NCI-H774 (cell line): ENCODE results near the gene SCYGR8.
A peak's percentile ranks its signal among the peaks of the same experiment; 100 is the strongest.
"Not testable (repeated sequence)": the region's sequence is repeated elsewhere in the genome, so short reads cannot be mapped to it uniquely, and the experiment has no call there.

ENCODE experiments used
- DNase-seq: peaks from one replicate; lab custom pipeline; 2025; lab: John Stamatoyannopoulos, UW

Gene SCYGR8, protein sequence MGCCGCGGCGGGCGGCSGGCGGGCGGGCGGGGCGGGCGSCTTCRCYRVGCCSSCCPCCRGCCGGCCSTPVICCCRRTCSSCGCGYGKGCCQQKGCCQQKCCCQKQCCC

DNA sequence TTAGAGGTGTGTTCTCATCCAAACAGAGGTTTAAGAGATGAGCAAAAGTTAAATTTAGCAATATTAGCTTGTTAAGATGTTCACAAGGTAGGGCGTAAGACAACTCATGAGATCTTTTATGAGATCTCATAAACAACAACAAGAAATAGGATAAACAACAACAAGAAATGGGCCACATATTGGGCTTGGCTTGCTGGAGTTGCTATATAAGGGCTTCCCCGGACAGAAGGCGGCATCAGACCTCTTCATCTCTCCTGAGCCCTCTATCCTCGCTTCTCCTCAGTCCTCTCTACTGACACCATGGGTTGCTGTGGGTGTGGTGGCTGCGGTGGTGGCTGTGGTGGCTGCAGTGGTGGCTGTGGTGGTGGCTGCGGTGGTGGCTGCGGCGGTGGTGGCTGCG, at the start of gene SCYGR8:
Gene SCYGR8 (plus strand): TSS at position 301 of the 400 bp plus-strand sequence. CDS start 0 bp downstream, at position 301.
- DNase-seq, result no peak

DNA sequence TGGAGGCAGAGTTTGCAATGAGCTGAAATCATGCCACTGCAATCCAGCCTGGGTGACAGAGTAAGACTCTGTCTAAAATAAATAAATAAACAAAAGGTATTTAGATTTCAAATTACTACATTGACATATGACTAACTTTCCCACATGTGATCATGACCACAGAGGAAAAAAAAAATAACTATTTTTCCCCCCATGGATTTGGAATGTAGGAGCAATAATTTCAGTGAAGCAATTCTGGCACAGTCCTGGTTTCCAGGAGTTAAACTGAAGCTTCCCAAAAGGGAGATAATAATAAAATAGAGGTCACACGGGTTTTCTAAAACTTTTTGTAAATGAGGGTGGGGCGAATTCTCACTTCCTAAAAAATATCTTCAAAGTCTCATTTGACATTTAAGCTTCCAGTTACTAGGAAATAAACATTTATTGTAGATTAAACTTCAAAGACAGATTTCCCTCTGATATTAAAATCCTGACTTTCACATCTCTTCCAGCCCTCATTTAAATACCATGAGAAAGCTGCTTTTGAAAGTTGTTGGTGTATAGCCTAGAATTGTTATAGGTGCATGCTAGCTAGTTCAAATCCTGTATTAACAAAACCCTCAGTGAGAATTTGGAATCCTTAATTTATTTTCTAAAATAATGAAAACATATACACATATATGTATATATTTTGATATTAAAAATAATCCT, 48.6 kb upstream of the SCYGR8 start:
- no peak for DNase-seq

DNA sequence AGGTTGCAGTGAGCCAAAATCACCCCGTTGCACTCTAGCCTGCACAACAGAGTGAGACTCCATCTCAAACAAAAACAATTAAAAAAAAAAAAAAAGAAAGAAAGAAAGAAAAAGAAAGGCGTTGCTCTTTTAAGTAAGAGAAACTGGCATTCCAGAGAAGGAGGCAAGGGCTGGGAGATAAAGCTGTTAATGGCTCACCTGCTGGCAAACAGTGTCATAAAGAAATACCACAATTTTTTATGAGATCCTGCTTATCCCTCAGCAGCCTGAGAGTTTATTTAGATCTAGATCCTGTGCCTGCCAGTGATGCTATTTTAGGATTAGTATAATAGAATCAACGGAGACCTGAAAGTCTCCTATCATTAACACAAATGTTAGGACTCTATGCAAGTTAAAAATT, 44.1 kb upstream of the SCYGR8 start:
- no peak for DNase-seq

DNA sequence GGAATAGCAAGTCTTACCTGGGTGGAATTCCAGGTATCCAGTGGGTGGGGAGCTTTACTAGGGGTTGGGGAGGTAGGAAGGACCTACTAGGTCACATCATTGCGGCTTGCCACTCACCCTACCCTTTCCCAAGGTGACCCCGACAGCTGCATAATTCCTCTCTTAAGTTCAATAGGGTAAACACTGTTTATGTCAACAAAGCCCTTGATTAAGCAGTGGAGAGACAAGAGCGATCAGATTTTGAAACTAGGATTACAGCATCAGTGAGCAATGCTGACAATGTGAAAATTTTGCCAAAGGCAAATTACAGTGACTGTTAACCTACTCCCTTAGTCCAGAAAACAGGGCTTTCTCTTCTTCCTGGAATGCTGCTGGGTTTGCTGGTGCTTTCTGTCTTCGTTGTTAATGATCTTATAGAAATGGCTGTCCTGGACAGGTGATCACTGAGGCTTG, 42.4 kb upstream of the SCYGR8 start:
- peak; percentile 13 for DNase-seq

DNA sequence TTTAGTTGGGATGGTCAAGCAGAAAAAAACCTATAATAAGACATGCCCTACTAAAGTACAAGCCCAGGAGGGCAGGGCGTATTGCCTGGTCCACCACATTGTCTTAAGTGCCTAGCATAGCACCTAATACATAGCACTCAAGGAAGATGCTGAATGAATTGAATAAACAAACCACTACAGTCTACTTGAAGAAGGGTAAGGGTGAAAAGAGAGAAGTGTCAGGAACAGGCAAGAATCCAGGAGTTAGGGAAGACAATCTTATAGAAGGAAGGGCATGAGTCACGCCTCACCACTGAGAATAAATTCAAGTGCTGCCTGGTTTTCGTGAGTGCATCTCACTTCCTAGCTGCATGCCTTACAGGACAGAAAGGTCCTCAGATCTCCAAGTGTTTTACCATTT, 41.7 kb upstream of the SCYGR8 start:
- DNase-seq, result no peak

DNA sequence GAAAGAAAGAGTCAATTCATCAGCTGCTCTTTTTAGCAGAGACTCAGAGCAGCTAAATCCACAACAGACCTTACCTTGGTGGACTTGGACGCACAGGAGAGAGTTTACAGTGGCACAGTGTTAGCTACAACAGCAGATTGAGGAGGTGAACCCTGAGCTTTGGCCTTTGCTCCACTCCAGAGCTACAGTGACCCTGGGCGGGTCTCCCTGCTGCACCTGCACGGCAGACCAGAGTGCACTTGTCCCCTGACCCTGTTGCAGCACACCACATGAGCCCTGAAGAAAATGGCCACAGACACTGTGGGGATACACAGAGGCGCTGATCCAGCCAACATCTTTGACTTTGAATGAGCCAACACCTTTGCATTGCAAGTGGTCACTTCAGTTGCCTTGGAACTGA, 38.8 kb upstream of the SCYGR8 start:
- no peak for DNase-seq

- DNase-seq, result no peak
Observed at GRCh38 chr2:227707390-227707789, 38.3 kb upstream of the SCYGR8 start.

DNA sequence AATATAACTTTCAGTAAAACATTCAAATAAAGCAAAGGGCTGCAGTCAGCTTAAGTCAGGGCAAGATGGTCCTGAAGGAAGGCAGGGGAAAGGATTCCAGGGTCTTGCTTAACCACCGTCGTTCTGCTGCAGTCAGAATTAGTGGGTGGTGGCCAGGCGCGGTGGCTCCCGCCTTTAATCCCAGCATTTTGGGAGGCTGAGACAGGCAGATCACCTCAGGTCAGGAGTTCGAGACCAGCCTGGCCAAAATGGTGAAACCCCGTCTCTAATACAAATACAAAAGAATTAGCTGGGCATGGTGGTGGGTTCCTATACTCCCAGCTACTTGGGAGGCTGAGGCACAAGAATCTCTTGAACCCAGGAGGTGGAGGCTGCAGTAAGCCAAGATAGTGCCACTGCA, 34.7 kb upstream of the SCYGR8 start:
- DNase-seq, result no peak

DNA sequence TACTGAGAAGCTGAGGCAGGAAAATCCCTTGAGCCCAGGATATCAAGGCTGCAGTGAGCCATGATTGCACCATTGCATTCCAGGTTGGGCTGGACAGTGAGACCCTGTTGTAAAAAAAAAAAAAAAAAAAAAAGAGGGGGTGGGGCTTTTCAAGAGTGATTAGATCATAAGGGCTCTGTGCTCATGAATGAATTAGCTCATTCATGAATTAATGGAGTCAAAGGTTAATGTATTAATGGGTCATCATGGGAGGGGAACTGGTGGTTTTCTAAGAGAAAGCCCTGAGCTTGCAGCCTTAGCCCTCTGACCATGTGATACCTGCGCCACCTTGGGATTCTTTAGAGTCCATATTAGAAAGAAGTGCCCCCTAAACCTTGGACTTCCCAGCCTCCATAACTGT, 32.4 kb upstream of the SCYGR8 start:
- no peak for DNase-seq

DNA sequence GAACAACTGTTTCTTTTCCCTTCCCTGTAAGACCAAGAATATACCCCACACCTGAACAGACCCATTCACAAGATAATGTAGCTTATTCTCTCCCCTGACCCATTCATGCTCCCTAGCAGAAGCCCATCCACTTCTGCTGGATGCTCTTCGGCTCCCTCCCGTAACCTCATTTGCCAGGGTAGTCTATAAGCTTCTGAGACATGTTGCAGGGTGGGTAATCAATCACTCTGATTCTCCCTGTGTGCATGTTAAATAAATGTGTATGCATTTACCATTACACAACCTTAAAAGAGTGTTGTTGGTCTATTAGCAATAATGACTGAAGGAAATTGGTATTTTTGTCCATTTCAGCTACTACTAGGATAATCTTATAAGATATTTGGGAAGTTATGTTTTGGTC, 29.2 kb upstream of the SCYGR8 start:
- DNase-seq, result no peak

GRCh38 chr2:227717687-227718567, 27.8 kb upstream of the SCYGR8 start, which contains the start of gene SLC19A3:
Gene SLC19A3 (minus strand): TSS chr2:227718028. CDS start chr2:227702318, 15,710 bp downstream.
- peak; percentile 26 for DNase-seq

- no peak for DNase-seq
Observed at GRCh38 chr2:227719641-227720040, 26.1 kb upstream of the SCYGR8 start.

- DNase-seq, result no peak
Observed at GRCh38 chr2:227720680-227721079, 25.0 kb upstream of the SCYGR8 start.

DNA sequence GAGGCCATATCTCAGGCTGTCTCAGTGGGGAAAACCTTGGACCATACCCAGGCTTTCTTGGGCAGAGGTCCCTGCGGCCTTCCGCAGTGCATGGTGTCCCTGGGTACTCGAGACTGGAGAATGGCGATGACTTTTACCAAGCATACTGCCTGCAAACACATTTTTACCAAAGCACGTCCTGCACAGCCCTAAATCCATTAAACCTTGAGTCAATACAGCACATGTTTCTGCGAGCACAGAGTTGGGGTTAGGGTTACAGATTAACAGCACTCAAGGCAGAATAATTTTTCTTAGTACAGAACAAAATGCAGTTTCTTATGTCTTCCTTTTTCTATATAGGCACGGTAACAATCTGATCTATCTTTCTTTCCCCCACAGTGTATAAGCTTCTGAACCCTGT, 22.9 kb upstream of the SCYGR8 start:
- DNase-seq, result not testable (repeated sequence)

GRCh38 chr2:227724394-227725039, 21.2 kb upstream of the SCYGR8 start, which contains the start of gene SCYGR6:
Gene SCYGR6 (minus strand): TSS chr2:227724757. CDS start chr2:227724757, 0 bp downstream.
- DNase-seq, result no peak

DNA sequence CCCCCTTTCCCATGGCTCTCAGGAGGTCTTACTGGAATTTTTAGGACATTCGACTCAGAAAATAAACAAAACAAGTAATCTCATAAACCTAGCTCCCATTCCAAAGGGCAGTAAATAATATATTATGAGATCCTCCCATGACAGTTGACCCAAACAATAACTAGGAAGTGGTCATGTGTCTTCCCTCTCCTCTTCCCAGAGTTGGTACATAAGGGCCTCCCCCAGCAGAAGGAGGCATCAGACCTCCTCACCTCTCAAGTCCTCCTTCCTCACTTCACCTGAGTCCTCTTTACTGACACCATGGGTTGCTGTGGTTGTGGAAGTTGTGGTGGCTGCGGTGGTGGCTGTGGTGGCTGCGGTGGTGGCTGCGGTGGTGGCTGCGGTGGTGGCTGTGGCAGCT, 17.7 kb upstream of the SCYGR8 start, which contains the start of gene SCYGR7:
Gene SCYGR7 (plus strand): TSS at position 301 of the 400 bp plus-strand sequence. CDS start 0 bp downstream, at position 301.
- no peak for DNase-seq

- no peak for DNase-seq
Observed at GRCh38 chr2:227739351-227739750, 6.3 kb upstream of the SCYGR8 start.

- not testable (repeated sequence) for DNase-seq
Observed at GRCh38 chr2:227740705-227741104, 5.0 kb upstream of the SCYGR8 start.

DNA sequence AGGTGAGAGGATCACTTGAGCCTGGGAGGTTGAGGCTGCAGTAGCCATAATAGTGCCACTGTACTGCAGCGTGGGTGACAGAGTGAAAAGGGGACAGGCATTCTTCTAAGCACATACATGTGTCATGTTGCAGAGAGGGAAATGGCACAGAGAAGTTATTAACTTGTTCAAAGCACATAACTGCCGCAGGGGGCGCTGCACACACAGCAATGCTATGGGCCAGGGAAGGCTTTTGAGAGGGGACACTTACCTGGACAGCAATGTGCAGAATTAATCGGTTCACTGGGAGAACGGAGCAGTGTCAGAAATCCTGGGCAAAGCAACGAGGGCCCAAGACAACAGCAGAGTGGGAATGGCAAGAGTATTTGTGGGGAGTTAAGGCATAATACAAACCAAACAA, 2.4 kb downstream of the SCYGR8 start:
- DNase-seq, result no peak

DNA sequence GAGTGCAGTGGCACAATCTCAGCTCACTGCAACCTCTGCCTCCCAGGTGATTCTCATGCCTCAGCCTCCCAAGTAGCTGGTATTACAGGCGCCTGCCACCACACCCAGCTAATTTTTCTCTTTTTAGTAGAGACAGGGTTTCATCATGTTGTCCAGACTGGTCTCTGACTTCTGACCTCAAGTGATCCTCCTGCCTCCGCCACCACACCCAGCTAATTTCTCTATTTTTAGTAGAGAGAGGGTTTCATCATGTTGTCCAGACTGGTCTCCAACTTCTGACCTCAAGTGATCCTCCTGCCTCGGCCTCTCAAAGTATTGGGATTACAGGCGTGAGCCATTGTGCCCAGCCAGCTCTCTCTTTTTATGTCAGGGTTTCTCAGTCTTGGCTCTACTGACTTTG, 10.6 kb downstream of the SCYGR8 start:
- DNase-seq, result not testable (repeated sequence)

GRCh38 chr2:227759411-227760118, 13.9 kb downstream of the SCYGR8 start:
- no peak for DNase-seq
